GM12875 (cell line): Measurements from ENCODE around the gene CETP.

Experiments used
- H3K4me3 ChIP-seq: one replicate; pipeline ENCODE4 v1.5.1; 2011; ENCODE audit warnings: low read depth, low read length, control low read depth
- CTCF ChIP-seq: IDR thresholded peaks from 2 replicates; pipeline ENCODE4 v1.5.1; 2011; ENCODE audit warnings: low read depth, mild to moderate bottlenecking, control low read depth, inconsistent platforms, low read length, moderate library complexity, borderline replicate concordance; ENCODE audit not compliant: insufficient read depth

The CETP gene

DNA sequence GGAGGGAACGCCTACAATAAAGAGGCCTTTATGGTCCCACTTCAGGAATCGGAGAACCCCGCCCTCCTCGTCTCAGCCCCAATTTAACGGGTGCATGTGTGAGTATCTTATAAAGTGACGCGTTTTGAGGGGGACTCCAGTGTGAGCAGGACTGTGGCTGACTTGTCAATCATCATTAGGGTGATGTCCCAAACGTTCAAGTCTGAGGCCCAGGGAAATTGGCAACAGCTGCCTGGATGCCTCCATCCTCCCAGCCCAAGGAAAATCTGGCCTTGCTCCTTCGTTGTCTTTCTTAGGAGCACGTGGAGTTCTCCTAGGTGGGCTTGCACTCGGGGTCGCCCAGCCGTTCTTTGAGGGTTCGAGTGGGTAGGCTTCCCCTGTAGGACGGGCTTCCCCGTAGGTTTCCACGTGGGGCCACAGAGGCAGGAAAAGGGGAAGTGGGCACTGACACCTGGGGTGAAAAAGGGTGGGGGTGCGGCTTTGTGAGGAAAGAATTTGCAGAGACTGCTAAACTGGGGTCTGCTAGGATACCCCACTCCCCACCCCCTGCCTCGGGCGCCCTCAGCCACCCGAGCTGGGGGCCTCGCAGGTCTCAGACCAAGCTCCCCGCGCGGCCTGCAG, 30.4 kb upstream of the CETP start:
- peak overlapping the region; percentile 29 for H3K4me3 ChIP-seq

DNA sequence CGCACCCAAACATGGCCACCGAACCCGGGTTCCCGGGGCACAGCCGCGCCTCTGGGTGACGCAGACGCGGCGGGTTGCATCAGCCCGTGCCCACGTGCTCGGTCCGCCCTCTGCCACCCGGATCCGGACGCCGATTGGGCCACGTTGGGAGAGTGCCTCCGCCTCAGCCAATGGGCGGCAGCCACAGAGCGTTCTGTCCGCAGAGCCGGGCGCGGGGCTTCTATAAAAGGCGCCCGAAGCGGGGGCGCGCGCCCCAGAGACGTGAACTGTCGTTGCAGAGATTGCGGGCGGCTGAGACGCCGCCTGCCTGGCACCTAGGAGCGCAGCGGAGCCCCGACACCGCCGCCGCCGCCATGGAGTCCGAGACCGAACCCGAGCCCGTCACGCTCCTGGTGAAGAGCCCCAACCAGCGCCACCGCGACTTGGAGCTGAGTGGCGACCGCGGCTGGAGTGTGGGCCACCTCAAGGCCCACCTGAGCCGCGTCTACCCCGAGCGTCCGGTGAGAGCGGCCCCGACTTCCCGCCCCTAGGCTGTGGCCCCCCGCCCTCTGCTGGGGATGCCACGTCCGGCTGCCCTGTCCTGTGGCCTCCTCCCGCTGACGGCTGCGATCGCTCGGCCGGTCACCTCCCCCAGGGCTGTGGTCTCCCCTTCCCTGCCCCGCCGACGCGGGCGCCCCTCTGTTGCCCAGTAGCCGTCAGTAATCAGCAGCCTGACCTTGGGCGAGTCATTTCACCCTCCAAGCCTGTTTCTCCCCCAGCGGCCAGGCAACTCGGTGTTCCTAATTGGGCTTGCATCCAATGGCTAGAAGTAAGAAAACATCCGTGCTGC, 29.6 kb upstream of the CETP start, which contains the start of gene HERPUD1:
Gene HERPUD1 (plus strand): TSS at position 251 of the 829 bp plus-strand sequence. CDS start 103 bp downstream, at position 354.
- peak; percentile 16; the same call in 1 of the 2 replicates for TF ChIP-seq CTCF
- peak within 1 kb of the TSS; percentile 91 for H3K4me3 ChIP-seq

More for the DNA sequence above, 30.4 kb upstream of the CETP start:
- TF ChIP-seq CTCF = no peak

DNA sequence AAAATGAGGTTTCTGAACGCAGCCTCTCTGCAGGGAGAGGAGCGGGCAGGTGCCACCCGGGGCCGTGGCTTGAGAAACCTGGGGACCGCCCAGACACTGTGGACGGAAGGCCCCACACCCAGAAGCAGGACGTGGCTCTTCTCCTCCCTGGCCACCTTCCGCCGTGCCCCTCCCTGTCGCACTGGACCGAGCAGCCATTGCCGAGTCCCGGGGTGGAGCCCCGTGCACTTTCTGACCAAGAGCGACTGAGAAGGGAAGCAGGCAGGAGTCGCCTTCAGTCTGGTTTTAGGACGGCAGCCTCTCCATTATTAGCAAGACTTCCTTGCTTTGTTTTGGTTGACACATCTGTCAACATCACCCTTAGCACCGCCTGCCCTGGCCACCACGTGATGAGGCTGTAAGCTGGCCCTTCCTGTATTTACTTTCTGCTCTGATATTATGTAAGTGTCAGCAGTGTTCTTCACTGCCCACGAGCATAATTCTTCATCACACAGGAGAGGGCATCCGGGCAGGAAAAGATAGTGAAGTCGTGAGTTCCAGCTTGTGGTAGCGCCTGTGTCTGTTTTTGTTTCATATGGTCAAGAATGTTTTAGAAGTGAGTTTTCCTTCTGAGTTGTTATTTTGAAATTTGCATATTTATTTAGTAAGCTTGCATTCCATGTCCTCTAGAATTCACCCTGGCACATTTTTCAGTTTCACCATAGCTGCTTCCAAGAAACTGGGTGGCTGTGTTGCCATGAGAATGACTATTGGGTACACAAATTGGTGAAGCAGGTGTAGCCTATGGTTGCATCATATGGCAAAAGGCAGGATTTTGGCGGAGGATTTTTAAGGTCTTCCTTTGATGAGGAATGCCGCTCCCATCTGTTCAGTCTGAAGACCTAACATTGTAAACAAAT, 28.8 kb upstream of the CETP start:
- TF ChIP-seq CTCF = no peak
- H3K4me3 ChIP-seq = peak overlapping the region; percentile 91

DNA sequence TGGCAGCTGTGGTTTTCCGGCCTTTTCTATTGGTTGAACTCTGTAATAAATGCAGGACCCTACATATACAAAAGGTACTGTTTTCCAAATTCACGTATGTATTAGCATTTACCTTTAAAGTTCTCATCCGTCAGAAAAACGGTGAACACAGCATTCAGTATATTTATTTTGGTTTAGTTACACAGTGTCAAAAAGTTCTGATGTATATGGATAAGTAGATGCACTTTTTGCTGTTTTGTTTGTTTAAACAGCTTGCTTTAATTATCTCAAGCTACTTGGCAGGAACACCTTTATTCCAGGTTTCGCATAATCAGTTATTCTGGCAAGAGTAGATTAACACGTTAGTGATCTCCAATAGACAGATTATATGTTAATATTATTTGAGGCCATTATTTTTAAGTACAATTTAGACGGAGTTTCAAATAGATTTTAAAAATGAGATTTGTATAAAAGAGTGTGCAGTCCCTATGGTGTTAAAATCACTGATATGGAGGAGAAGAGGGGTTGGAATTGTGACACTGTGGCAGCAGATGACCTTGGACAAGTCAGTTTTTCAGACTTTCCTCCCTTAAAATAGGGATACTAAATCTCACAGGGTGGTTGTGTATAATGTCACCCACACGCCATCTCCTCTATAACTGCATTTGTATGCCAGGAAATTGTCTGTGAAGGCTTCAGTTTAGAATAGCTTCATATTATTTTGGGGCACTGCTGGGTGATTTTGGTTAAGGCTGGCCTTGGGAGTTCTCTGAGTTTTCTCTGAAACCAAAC, 27.7 kb upstream of the CETP start:
- peak overlapping the region; percentile 91 for H3K4me3 ChIP-seq
- no peak for TF ChIP-seq CTCF

DNA sequence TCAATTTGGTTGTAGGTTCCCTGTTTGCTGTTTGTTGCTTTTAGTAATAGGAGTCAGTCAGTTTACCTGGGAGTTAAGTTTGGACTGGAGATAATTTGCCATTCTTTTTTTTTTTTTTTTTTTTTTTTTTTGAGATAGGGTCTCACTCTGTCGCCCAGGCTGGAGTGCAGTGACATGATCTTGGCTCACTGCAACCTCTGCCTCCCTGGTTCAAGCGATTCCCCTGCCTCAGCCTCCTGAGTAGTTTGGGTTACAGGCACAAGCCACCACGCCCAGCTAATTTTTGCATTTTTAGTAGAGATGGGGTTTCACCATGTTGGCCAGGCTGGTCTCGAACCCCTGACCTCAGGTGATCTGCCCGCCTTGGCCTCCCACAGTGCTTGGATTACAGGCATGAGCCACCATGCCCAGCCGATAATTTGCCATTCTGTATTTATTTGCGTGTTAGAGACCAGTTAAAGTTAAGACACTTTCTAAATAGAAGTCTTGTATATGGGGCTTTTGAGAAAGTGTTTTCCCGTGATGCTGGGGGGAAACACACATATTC, 27.1 kb upstream of the CETP start:
- H3K4me3 ChIP-seq = peak overlapping the region; percentile 91

GRCh38 chr16:56935201-56935600, 26.5 kb upstream of the CETP start:
- TF ChIP-seq CTCF = no peak
- peak overlapping the region; percentile 91 for H3K4me3 ChIP-seq
